ENCODE measurements around the gene B3GNT3. TPM values are rescaled to one million over a fixed set of nuclear protein-coding genes. Genes with fewer than 3 reads are reported as not detected.

B3GNT3 gene
- total and polyA plus RNA-seq, 2 of the 8 experiments (the other 6 are each of a cell fraction or from before 2014, with no cell fraction given) = 1.5 TPM

- ChIA-PET CTCF (ENCODE audit: partially characterized antibody) (interaction anchor here (0.6 to 1.5 kb wide), 9 partner anchors 9 to 1467 kb away, joined by 3 to 5 read pairs (median 3); no protein-coding TSS in a partner anchor), POLR2A (ENCODE audit: partially characterized antibody) (interaction anchor here (0.6 to 1.4 kb wide), 5 partner anchors 10 to 200 kb away, joined by 3 to 4 read pairs (median 3); partner anchors contain the start of gene RPL18A)
- TF ChIP-seq USF2 (IDR thresholded peaks at IDR 0.05; ENCODE audit: low read length) = no peak
- no peak for TF ChIP-seq E2F6 (IDR thresholded peaks at IDR 0.05)
- no peak for TF ChIP-seq JUND (IDR thresholded peaks at IDR 0.05; ENCODE audit: low read length)
- no peak for TF ChIP-seq SP2 (IDR thresholded peaks at IDR 0.05; ENCODE audit: low read length)
- TF ChIP-seq YY1 (IDR thresholded peaks at IDR 0.05; ENCODE audit: low read depth, low read length) = no peak
- Histone ChIP-seq H3K79me1 (ENCODE audit: low read depth, low read length) (no peaks in the 10 kb centered on the region), H3K23ac (ENCODE audit: insufficient read length) (no peak overlapping the region), H3K23me2 (ENCODE audit: low read depth, low read length) (peaks cover 2% of the 10 kb centered on the region; the same call in 1 of the 2 replicates), H3K56ac (replicated peaks; ENCODE audit: insufficient read length, low read depth, low read length) (no peak overlapping the region), H2BK120ac (replicated peaks; ENCODE audit: low read depth, low read length) (no peak overlapping the region), H3K4me3 (ENCODE audit: extremely low read depth in 1 of 4, insufficient read depth in 2 of 4, low read depth in 3 of 4, low read length in 4 of 4) (no peak overlapping the region), H4K5ac (ENCODE audit: insufficient read length, low read depth, low read length) (no peak overlapping the region), H3K4me2 (ENCODE audit: insufficient read depth in 1 of 2, low read depth in 2 of 2, low read length in 2 of 2) (no peak overlapping the region), H2BK15ac (ENCODE audit: low read length) (no peak overlapping the region), H3K36me3 (ENCODE audit: control insufficient read depth in 2 of 4, insufficient read depth in 4 of 4, low read length in 3 of 4) (no peaks in the 10 kb centered on the region), H3K4me1 (replicated peaks in 1 of 4; ENCODE audit: control insufficient read depth in 3 of 4, insufficient read depth in 4 of 4, low read length in 3 of 4) (no peaks in the 10 kb centered on the region), H2BK20ac (ENCODE audit: low read length) (no peak overlapping the region), H3K9me3 (ENCODE audit: insufficient read depth in 2 of 2, low read depth in 1 of 2, low read length in 1 of 2) (no peaks in the 10 kb centered on the region), H2BK5ac (ENCODE audit: low read depth, low read length) (no peak overlapping the region), H3K27me3 (replicated peaks in 1 of 4; ENCODE audit: control insufficient read depth in 3 of 4, extremely low read depth in 1 of 4, insufficient read depth in 3 of 4, low read length in 3 of 4) (no peaks in the 10 kb centered on the region; a peak in 1 of 7 replicates), H3K27ac (ENCODE audit: low read depth, low read length) (no peak overlapping the region), H4K20me1 (replicated peaks in 1 of 2; ENCODE audit: control insufficient read depth in 1 of 2, insufficient read depth in 2 of 2, low read length in 2 of 2) (no peaks in the 10 kb centered on the region), H2AK5ac (ENCODE audit: low read depth, low read length) (no peak overlapping the region), H2AFZ (ENCODE audit: low read length) (no peak overlapping the region), H3K18ac (ENCODE audit: extremely low read depth, low read length) (no peak overlapping the region), H2BK12ac (ENCODE audit: low read depth, low read length) (no peak overlapping the region), H3K79me2 (ENCODE audit: control insufficient read depth in 1 of 2, insufficient read depth in 2 of 2, low read length in 2 of 2) (no peaks in the 10 kb centered on the region), H4K8ac (ENCODE audit: extremely low read depth, insufficient read depth, low read length) (no peak overlapping the region), H3K4ac (replicated peaks; ENCODE audit: insufficient read length, low read depth, low read length) (no peak overlapping the region), H4K91ac (replicated peaks; ENCODE audit: insufficient read length, low read length) (peak overlapping the region; percentile 74), H3K9ac (replicated peaks in 1 of 4; ENCODE audit: extremely low read depth in 1 of 4, low read depth in 3 of 4, low read length in 3 of 4) (no peak overlapping the region), H3K14ac (ENCODE audit: insufficient read length) (no peak overlapping the region)
- DNase-seq (ENCODE audit: low read depth in 1 of 2, low spot score in 2 of 2) (no peak), FAIRE-seq (no peak)
- WGBS, 2 experiments (ENCODE audit: extremely low coverage in 1 of 2, insufficient coverage in 1 of 2, insufficient read length in 1 of 2, insufficient replicate concordance in 2 of 2, low coverage in 1 of 2, low lambda C conversion rate in 2 of 2, missing lambda C conversion rate in 1 of 2) = 85% methylated on average over 14 of the region's 14 CpGs; no CpG with 5 or more reads in 1 of the 2 experiments
Measured at GRCh38 chr19:17803264-17803896, 8.4 kb downstream of the B3GNT3 start.
